Measurements from ENCODE around the gene WDFY4.

The WDFY4 gene

GRCh38 chr10:48985621-48986158 is 301.0 kb downstream of the WDFY4 start:
- no peak for DNase-seq (ENCODE audit: low read depth in 2 of 2)

- no peak for DNase-seq (ENCODE audit: low read depth in 2 of 2)
These were observed 305.6 kb downstream of the WDFY4 start for GRCh38 chr10:48990226-48990625.

GRCh38 chr10:48993627-48994026 is 309.0 kb downstream of the WDFY4 start:
- no peak for DNase-seq (ENCODE audit: low read depth in 2 of 2)

GRCh38 chr10:48996329-48996728 is 311.7 kb downstream of the WDFY4 start:
- DNase-seq (ENCODE audit: low read depth in 2 of 2) = no peak

- no peak for DNase-seq (ENCODE audit: low read depth in 2 of 2)
These were observed 314.7 kb downstream of the WDFY4 start for GRCh38 chr10:48999346-48999745.

GRCh38 chr10:49000437-49001398 is 316.0 kb downstream of the WDFY4 start:
- no peak for DNase-seq (ENCODE audit: low read depth in 2 of 2)

- no peak for DNase-seq (ENCODE audit: low read depth in 2 of 2)
These were observed 316.7 kb downstream of the WDFY4 start for GRCh38 chr10:49001402-49001801.

GRCh38 chr10:49001870-49002672 is 317.4 kb downstream of the WDFY4 start:
- DNase-seq (ENCODE audit: low read depth in 2 of 2) = no peak

- DNase-seq (ENCODE audit: low read depth in 2 of 2) = no peak
These were observed 320.6 kb downstream of the WDFY4 start for GRCh38 chr10:49005270-49005669.

GRCh38 chr10:49007129-49007528 is 322.5 kb downstream of the WDFY4 start:
- DNase-seq (ENCODE audit: low read depth in 2 of 2) = no peak

GRCh38 chr10:49008091-49008490 is 323.4 kb downstream of the WDFY4 start:
- DNase-seq (ENCODE audit: low read depth in 2 of 2) = no peak

- DNase-seq (ENCODE audit: low read depth in 2 of 2) = no peak
These were observed 324.0 kb downstream of the WDFY4 start for GRCh38 chr10:49008505-49009198.

- no peak for DNase-seq (ENCODE audit: low read depth in 2 of 2)
These were observed 324.7 kb downstream of the WDFY4 start for GRCh38 chr10:49009199-49009979.

GRCh38 chr10:49010295-49010694 is 325.6 kb downstream of the WDFY4 start:
- no peak for DNase-seq (ENCODE audit: low read depth in 2 of 2)

- DNase-seq (ENCODE audit: low read depth in 2 of 2) = no peak
These were observed 326.2 kb downstream of the WDFY4 start for GRCh38 chr10:49010865-49011264.

- DNase-seq (ENCODE audit: low read depth in 2 of 2) = no peak
These were observed 327.1 kb downstream of the WDFY4 start for GRCh38 chr10:49011756-49012155.

GRCh38 chr10:49012603-49013002 is 327.9 kb downstream of the WDFY4 start:
- DNase-seq (ENCODE audit: low read depth in 2 of 2) = no peak

- no peak for DNase-seq (ENCODE audit: low read depth in 2 of 2)
These were observed 331.0 kb downstream of the WDFY4 start for GRCh38 chr10:49015700-49016099.

- DNase-seq (ENCODE audit: low read depth in 2 of 2) = no peak
These were observed 337.0 kb downstream of the WDFY4 start for GRCh38 chr10:49021685-49022084.

GRCh38 chr10:49023071-49023470 is 338.4 kb downstream of the WDFY4 start:
- no peak for DNase-seq (ENCODE audit: low read depth in 2 of 2)

GRCh38 chr10:49023752-49024151 is 339.1 kb downstream of the WDFY4 start:
- DNase-seq (ENCODE audit: low read depth in 2 of 2) = no peak

All from stimulated activated CD8-positive, alpha-beta memory T cell treated with anti-CD3 and anti-CD28 coated beads, Interleukin-2, amount 100 ng/mL, for 1 hour (primary cell).